A549 (cell line): ENCODE data around the gene GRIK2. TPM values are rescaled to one million over a fixed set of nuclear protein-coding genes. Genes with fewer than 3 reads are reported as not detected.

Experiments used
- ATAC-seq, 2 experiments: fragments of 200-7000 bp in 1 of 2; fragments of >200 bp in 1 of 2; cut with Nextera tagmentation in 1 of 2; cut with Tn5 transposase in 1 of 2; 3 replicates each; pipeline versions ENCODE4 v1.8.0 to v1.9.1; 2018 to 2020; ENCODE audit warnings: mild to moderate bottlenecking in 1 of 2, moderate library complexity in 1 of 2
- CTCF ChIA-PET: fragments of 300-600 bp; sonication (Branson Sonifier 250); formaldehyde crosslinking; extraction: SDS; loops from one replicate; lab custom pipeline; 2021; ENCODE audit warnings: antibody characterized with exemption, inconsistent platforms; lab: Yijun Ruan, JAX
- POLR2A ChIA-PET: fragments of 350-600 bp; formaldehyde crosslinking; extraction: SDS; loops from one replicate; lab custom pipeline; 2021; ENCODE audit warnings: antibody characterized with exemption, inconsistent platforms; lab: Yijun Ruan, JAX
- DNase-seq, 2 experiments: peaks; one replicate each; pipeline versions ENCODE4 v3.0.0 to v3.0.0-alpha.2; 2011 to 2016; ENCODE audit warnings: low read depth in 1 of 2, low spot score in 1 of 2
- FAIRE-seq: peaks from 2 replicates; lab custom pipeline; 2011; peaks lifted over from hg19 to GRCh38; lab: Jason Lieb, UNC
- H3K27ac ChIP-seq, 2 experiments: fragments of >200 bp; sonication (Bioruptor Twin); formaldehyde crosslinking; 3 replicates each; pipeline ENCODE4 v1.5.1; 2016 to 2017
- H3K4me1 ChIP-seq: fragments of >200 bp; sonication (Bioruptor Twin); formaldehyde crosslinking; 3 replicates; pipeline ENCODE4 v1.6.1; 2016
- H3K4me2 ChIP-seq: fragments of >200 bp; sonication (Bioruptor Twin); formaldehyde crosslinking; 3 replicates; pipeline ENCODE4 v1.6.1; 2016
- H3K4me3 ChIP-seq: fragments of >200 bp; sonication (Bioruptor Twin); formaldehyde crosslinking; 3 replicates; pipeline ENCODE4 v1.5.1; 2016
- H3K9me3 ChIP-seq: fragments of >200 bp; sonication (Bioruptor Twin); formaldehyde crosslinking; 3 replicates; pipeline ENCODE4 v1.6.1; 2016
- BCL3 ChIP-seq: fragments of >200 bp; sonication (Bioruptor Twin); formaldehyde crosslinking; IDR thresholded peaks from 3 replicates; pipeline ENCODE4 v1.6.1; 2016
- CBX2 ChIP-seq: fragments of 200-600 bp; sonication (generic); IDR thresholded peaks from 2 replicates; pipeline ENCODE4 v1.6.1; 2016; ENCODE audit warnings: low read depth, mild to moderate bottlenecking, borderline replicate concordance
- CBX8 ChIP-seq: fragments of 200-600 bp; sonication (generic); IDR thresholded peaks from 2 replicates; pipeline ENCODE4 v1.6.1; 2016
- CHD2 ChIP-seq: fragments of 150-350 bp; IDR thresholded peaks from 2 replicates; pipeline ENCODE4 v1.6.1; 2014; ENCODE audit warnings: low read length; ENCODE audit not compliant: partially characterized antibody
- EP300 ChIP-seq, 2 experiments: fragments of >200 bp; sonication (Bioruptor Twin); formaldehyde crosslinking; IDR thresholded peaks; 2 replicates in 1 of 2; 3 replicates in 1 of 2; pipeline ENCODE4 v1.6.1; 2016 to 2017
- ESRRA ChIP-seq: fragments of 150-350 bp; IDR thresholded peaks from 2 replicates; pipeline ENCODE4 v1.6.1; 2014; ENCODE audit warnings: mild to moderate bottlenecking, low read length, borderline replicate concordance
- FOSB ChIP-seq: fragments of 250-450 bp; sonication (Bioruptor Pico); IDR thresholded peaks from 2 replicates; pipeline ENCODE4 v1.5.0; 2020; ENCODE audit warnings: mild to moderate bottlenecking, moderate library complexity
- HEYL ChIP-seq: fragments of 250-450 bp; sonication (Bioruptor Pico); IDR thresholded peaks from 2 replicates; pipeline ENCODE4 v1.8.0; 2021; ENCODE audit warnings: mild to moderate bottlenecking, moderate library complexity
- HOXB13 ChIP-seq: fragments of 250-450 bp; sonication (Bioruptor Pico); IDR thresholded peaks from 2 replicates; pipeline ENCODE4 v1.5.0; 2020; ENCODE audit warnings: low read depth, mild to moderate bottlenecking, moderate library complexity
- KDM1A ChIP-seq: fragments of 200-600 bp; sonication (generic); IDR thresholded peaks from 2 replicates; pipeline ENCODE4 v1.6.1; 2016; ENCODE audit warnings: low read depth, mild to moderate bottlenecking
- MAZ ChIP-seq: fragments of 150-350 bp; IDR thresholded peaks from 2 replicates; pipeline ENCODE4 v1.6.1; 2014; ENCODE audit warnings: antibody characterized with exemption, low read depth, low read length, borderline replicate concordance
- NPAS2 ChIP-seq: fragments of 250-450 bp; sonication (Bioruptor Pico); IDR thresholded peaks from 2 replicates; pipeline ENCODE4 v1.8.0; 2022; ENCODE audit warnings: mild to moderate bottlenecking, moderate library complexity, borderline replicate concordance
- NR3C1 ChIP-seq: fragments of >200 bp; sonication (Bioruptor Twin); formaldehyde crosslinking; IDR thresholded peaks from 3 replicates; pipeline ENCODE4 v1.6.1; 2017
- PHF8 ChIP-seq: fragments of 200-600 bp; sonication (generic); IDR thresholded peaks from 2 replicates; pipeline ENCODE4 v1.6.1; 2016; ENCODE audit warnings: low read depth, mild to moderate bottlenecking, antibody characterized with exemption, moderate library complexity, borderline replicate concordance
- POLR2AphosphoS2 ChIP-seq: conservative IDR thresholded peaks from 2 replicates; pipeline ENCODE4 v1.6.1; 2012; ENCODE audit warnings: low read length, improper control_type of control experiment, inconsistent platforms
- RAD21 ChIP-seq, 2 experiments: fragments of >200 bp in 1 of 2; sonication (Bioruptor Twin) in 1 of 2; formaldehyde crosslinking in 1 of 2; IDR thresholded peaks in 1 of 2; conservative IDR thresholded peaks in 1 of 2; 2 replicates in 1 of 2; 3 replicates in 1 of 2; pipeline ENCODE4 v1.6.1; 2012 to 2018; ENCODE audit warnings: inconsistent platforms in 1 of 2
- REST ChIP-seq: fragments of 200-600 bp; sonication (generic); IDR thresholded peaks from 2 replicates; pipeline ENCODE4 v1.6.1; 2016; ENCODE audit warnings: antibody characterized with exemption, mild to moderate bottlenecking, moderate library complexity
- RNF2 ChIP-seq: fragments of 200-600 bp; sonication (generic); IDR thresholded peaks from 2 replicates; pipeline ENCODE4 v1.6.1; 2016; ENCODE audit warnings: low read depth, mild to moderate bottlenecking, antibody characterized with exemption, moderate library complexity, borderline replicate concordance
- SMC3 ChIP-seq: fragments of >200 bp; sonication (Bioruptor Twin); formaldehyde crosslinking; IDR thresholded peaks from 3 replicates; pipeline ENCODE4 v1.6.1; 2018; ENCODE audit warnings: inconsistent platforms
- SREBF2 ChIP-seq: fragments of 450-650 bp; IDR thresholded peaks from 2 replicates; pipeline ENCODE4 v1.6.1; 2014; ENCODE audit warnings: mild to moderate bottlenecking, moderate library complexity
- TFCP2L1 ChIP-seq: fragments of 250-450 bp; sonication (Bioruptor Pico); IDR thresholded peaks from 2 replicates; pipeline ENCODE4 v1.5.0; 2021; ENCODE audit warnings: mild to moderate bottlenecking
- ZC3H11A ChIP-seq: fragments of 450-650 bp; IDR thresholded peaks from 2 replicates; pipeline ENCODE4 v1.6.1; 2014; ENCODE audit warnings: antibody characterized with exemption, mild to moderate bottlenecking
- ZNF302 ChIP-seq: fragments of 250-450 bp; sonication (Bioruptor Pico); IDR thresholded peaks from 2 replicates; pipeline ENCODE4 v1.9.0; 2021; ENCODE audit warnings: inconsistent platforms, mild to moderate bottlenecking, moderate library complexity
- WGBS: methylation state at CpG from one replicate; pipeline ENCODE4 v1.1.6; 2017; ENCODE audit errors: missing lambda C conversion rate; 5-methylcytosine and 5-hydroxymethylcytosine counted together
- polyA plus RNA-seq, 4 experiments: library from polyadenylated mRNA; depleted of rRNA in 3 of 4; stranded (reverse); fragments of >200 nt; fragmentation: RNase III in 1 of 4; extraction: RNeasy Plus Mini Kit Qiagen cat#74134 plus additional on column Dnase treatment in 1 of 4; gene quantifications; 2 replicates in 3 of 4; 3 replicates in 1 of 4; pipeline ENCODE4 v1.2.3, GENCODE V29; 2011 to 2017
- TF ChIP-seq, protein P1 (sequence below): fragments of >200 bp; sonication (Bioruptor Twin); formaldehyde crosslinking; IDR thresholded peaks from 2 replicates; pipeline ENCODE4 v1.6.1; 2016
- TF ChIP-seq, protein P2 (sequence below): IDR thresholded peaks from 2 replicates; pipeline ENCODE4 v1.6.1; 2012

Gene GRIK2
- polyA plus RNA-seq, 2 of the 4 experiments (the other 2 are of a cell fraction), result 0.56 to 0.65 TPM

- FAIRE-seq (no peak), DNase-seq (peak in 1 of 2 experiments; percentile 28), ATAC-seq (no peak; a peak in 1 of 6 replicates)
- TF ChIP-seq MAZ, result no peak
- no peak for TF ChIP-seq HOXB13 (CRISPR knock-in tag)
- no peak for TF ChIP-seq ESRRA
- no peak for TF ChIP-seq PHF8
- no peak for TF ChIP-seq ZNF302 (CRISPR knock-in tag)
- TF ChIP-seq, protein P1, sequence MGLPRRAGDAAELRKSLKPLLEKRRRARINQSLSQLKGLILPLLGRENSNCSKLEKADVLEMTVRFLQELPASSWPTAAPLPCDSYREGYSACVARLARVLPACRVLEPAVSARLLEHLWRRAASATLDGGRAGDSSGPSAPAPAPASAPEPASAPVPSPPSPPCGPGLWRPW, result no peak
- TF ChIP-seq NPAS2 (CRISPR knock-in tag), result no peak
- no peak for TF ChIP-seq NR3C1
- H3K4me2 ChIP-seq, result peak overlapping the region; percentile 28; the same call in 1 of the 3 replicates
- CTCF ChIA-PET, result no interaction called here
- no peak overlapping the region for H3K27ac ChIP-seq
- WGBS, result 31% methylated on average over 7 of the region's 7 CpGs
- no peak overlapping the region for H3K4me3 ChIP-seq
- no peaks in the 10 kb centered on the region for H3K9me3 ChIP-seq
- H3K4me1 ChIP-seq, result no peaks in the 10 kb centered on the region
- POLR2A ChIA-PET, result no interaction called here
These were observed 532.8 kb downstream of the GRIK2 start for GRCh38 chr6:101926149-101926925.

- ATAC-seq (no peak), DNase-seq (no peak), FAIRE-seq (no peak)
- WGBS, result 24% methylated on average over 2 of the region's 2 CpGs
- no peak overlapping the region for H3K4me3 ChIP-seq
- no peaks in the 10 kb centered on the region for H3K4me1 ChIP-seq
- CTCF ChIA-PET, result no interaction called here
- POLR2A ChIA-PET, result no interaction called here
- no peak for TF ChIP-seq ESRRA
- TF ChIP-seq POLR2AphosphoS2, result no peak
- no peak for TF ChIP-seq CHD2
- no peak for TF ChIP-seq RAD21 (conservative IDR thresholded peaks at IDR 0.05 in 1 of 2, IDR thresholded peaks at IDR 0.05 in 1 of 2)
- TF ChIP-seq CBX2, result no peak
- TF ChIP-seq EP300 (IDR thresholded peaks at IDR 0.05), result no peak
- no peak for TF ChIP-seq KDM1A
- TF ChIP-seq TFCP2L1 (CRISPR knock-in tag), result no peak
- peak overlapping the region; percentile 12; the same call in 1 of the 3 replicates for H3K4me2 ChIP-seq
- no peak overlapping the region for H3K27ac ChIP-seq
- no peaks in the 10 kb centered on the region for H3K9me3 ChIP-seq
These were observed 538.3 kb downstream of the GRIK2 start for GRCh38 chr6:101931766-101932165.

- TF ChIP-seq ZC3H11A (no peak), FOSB (CRISPR knock-in tag) (no peak), RNF2 (no peak), BCL3 (no peak), ZNF302 (CRISPR knock-in tag) (no peak), SMC3 (no peak), HEYL (no peak), REST (no peak), CHD2 (no peak), CBX8 (no peak), SREBF2 (no peak), EP300 (IDR thresholded peaks at IDR 0.05) (no peak)
- TF ChIP-seq, protein P2, sequence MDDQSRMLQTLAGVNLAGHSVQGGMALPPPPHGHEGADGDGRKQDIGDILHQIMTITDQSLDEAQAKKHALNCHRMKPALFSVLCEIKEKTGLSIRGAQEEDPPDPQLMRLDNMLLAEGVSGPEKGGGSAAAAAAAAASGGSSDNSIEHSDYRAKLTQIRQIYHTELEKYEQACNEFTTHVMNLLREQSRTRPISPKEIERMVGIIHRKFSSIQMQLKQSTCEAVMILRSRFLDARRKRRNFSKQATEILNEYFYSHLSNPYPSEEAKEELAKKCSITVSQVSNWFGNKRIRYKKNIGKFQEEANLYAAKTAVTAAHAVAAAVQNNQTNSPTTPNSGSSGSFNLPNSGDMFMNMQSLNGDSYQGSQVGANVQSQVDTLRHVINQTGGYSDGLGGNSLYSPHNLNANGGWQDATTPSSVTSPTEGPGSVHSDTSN, result no peak
- 24% methylated on average over 3 of the region's 3 CpGs for WGBS
- FAIRE-seq, result no peak
- Histone ChIP-seq H3K4me1 (no peaks in the 10 kb centered on the region), H3K27ac (peak overlapping the region in 1 of 2 experiments; percentile 38; a peak in 1 of 6 replicates), H3K9me3 (no peaks in the 10 kb centered on the region), H3K4me3 (no peak overlapping the region), H3K4me2 (no peak overlapping the region)
- no peak for ATAC-seq
- DNase-seq, result no peak
- ChIA-PET POLR2A (no interaction called here), CTCF (no interaction called here)
These were observed 539.2 kb downstream of the GRIK2 start for GRCh38 chr6:101932704-101933103.
